B cell (primary cell): ENCODE data around the gene CD226.

Experiments used
- EZH2 ChIP-seq: IDR thresholded peaks from 2 replicates; pipeline ENCODE4 v1.6.1; 2012; ENCODE audit warnings: borderline replicate concordance, low read depth, mild to moderate bottlenecking, moderate library complexity, low read length; ENCODE audit not compliant: insufficient read depth, poor library complexity, severe bottlenecking
- TF ChIP-seq, protein P1 (sequence below): fragments of 200-600 bp; IDR thresholded peaks from one replicate; pipeline ENCODE4 v1.8.0; 2022; ENCODE audit warnings: antibody characterized with exemption, mild to moderate bottlenecking

DNA sequence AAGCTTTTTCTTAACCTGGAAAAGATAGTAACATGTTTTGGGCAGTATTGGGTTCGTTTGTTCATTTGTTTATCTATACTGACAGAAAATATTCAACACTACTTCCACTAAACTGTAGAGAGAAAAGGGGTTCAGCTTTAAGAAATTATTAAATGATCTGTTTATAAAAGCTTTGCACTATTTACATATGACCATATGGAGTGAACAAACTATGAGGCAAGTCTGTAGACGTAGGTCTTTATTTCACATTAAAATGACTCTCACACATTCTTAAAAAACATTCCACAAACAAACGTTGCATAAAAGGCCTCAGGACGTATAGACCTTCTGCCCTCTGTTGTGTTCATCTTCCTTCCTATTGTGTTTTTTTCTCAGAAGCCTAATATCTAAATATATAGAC is 94.6 kb downstream of the CD226 start:
- TF ChIP-seq, protein P1, sequence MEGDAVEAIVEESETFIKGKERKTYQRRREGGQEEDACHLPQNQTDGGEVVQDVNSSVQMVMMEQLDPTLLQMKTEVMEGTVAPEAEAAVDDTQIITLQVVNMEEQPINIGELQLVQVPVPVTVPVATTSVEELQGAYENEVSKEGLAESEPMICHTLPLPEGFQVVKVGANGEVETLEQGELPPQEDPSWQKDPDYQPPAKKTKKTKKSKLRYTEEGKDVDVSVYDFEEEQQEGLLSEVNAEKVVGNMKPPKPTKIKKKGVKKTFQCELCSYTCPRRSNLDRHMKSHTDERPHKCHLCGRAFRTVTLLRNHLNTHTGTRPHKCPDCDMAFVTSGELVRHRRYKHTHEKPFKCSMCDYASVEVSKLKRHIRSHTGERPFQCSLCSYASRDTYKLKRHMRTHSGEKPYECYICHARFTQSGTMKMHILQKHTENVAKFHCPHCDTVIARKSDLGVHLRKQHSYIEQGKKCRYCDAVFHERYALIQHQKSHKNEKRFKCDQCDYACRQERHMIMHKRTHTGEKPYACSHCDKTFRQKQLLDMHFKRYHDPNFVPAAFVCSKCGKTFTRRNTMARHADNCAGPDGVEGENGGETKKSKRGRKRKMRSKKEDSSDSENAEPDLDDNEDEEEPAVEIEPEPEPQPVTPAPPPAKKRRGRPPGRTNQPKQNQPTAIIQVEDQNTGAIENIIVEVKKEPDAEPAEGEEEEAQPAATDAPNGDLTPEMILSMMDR = no peak
- TF ChIP-seq EZH2 = no peak
